K562 (cell line): ENCODE measurements around the gene CEP120. TPM values are rescaled to one million over a fixed set of nuclear protein-coding genes. Genes with fewer than 3 reads are reported as not detected.

Experiments used
- SOX6 ChIP-seq: fragments of 450-650 bp; IDR thresholded peaks from 2 replicates; pipeline ENCODE4 v1.6.1; 2014; ENCODE audit warnings: mild to moderate bottlenecking
- polyA plus RNA-seq, 8 experiments: library from polyadenylated mRNA; depleted of rRNA in 4 of 8; stranded (reverse) in 5 of 8; unstranded in 3 of 8; fragments of >200 nt; fragmentation: Nextera tagmentation in 2 of 8; fragmentation: Illumina TruSeq in 1 of 8; extraction: Ambion mirVana in 2 of 8; extraction: Trizol in 1 of 8; gene quantifications; 2 replicates each; pipeline versions ENCODE4 v1.2.1 to v1.2.3, GENCODE V29; 2011 to 2014; ENCODE audit warnings: inconsistent platforms in 1 of 8, missing spikeins in 1 of 8
- total RNA-seq, 7 experiments: library from RNA; depleted of rRNA in 6 of 7; stranded (reverse); fragments of >200 nt in 6 of 7; fragmentation: Illumina TruSeq in 2 of 7; extraction: Trizol in 2 of 7; gene quantifications; 2 replicates each; pipeline versions ENCODE4 v1.2.1 to v1.2.3, GENCODE V29; 2011 to 2021; ENCODE audit warnings: low replicate concordance in 1 of 7
- TF ChIP-seq, protein P1 (sequence below): sonication (generic); formaldehyde crosslinking; IDR thresholded peaks from 2 replicates; pipeline ENCODE4 v1.8.0; 2022; ENCODE audit warnings: mild to moderate bottlenecking, missing genetic modification reagents, borderline replicate concordance
- TF ChIP-seq, protein P2 (sequence below), 2 experiments: fragments of 450-650 bp; IDR thresholded peaks; 2 replicates each; pipeline ENCODE4 v1.6.1; 2016
- TF ChIP-seq, protein P3 (sequence below), 3 experiments: IDR thresholded peaks in 2 of 3; conservative IDR thresholded peaks in 1 of 3; 2 replicates each; pipeline ENCODE4 v1.5.1; 2011 to 2012; ENCODE audit warnings: low read length in 3 of 3, mild to moderate bottlenecking in 3 of 3, control low read depth in 2 of 3, improper control_type of control experiment in 1 of 3, inconsistent platforms in 1 of 3, low read depth in 1 of 3, mixed read lengths in 1 of 3, moderate library complexity in 1 of 3; ENCODE audit not compliant: insufficient read depth in 2 of 3

Gene CEP120
- total and polyA plus RNA-seq, 9 of the 15 experiments (the other 6 are each of a cell fraction or from before 2014, with no cell fraction given), result 3.3 to 24.9 (median 14.4) TPM

DNA sequence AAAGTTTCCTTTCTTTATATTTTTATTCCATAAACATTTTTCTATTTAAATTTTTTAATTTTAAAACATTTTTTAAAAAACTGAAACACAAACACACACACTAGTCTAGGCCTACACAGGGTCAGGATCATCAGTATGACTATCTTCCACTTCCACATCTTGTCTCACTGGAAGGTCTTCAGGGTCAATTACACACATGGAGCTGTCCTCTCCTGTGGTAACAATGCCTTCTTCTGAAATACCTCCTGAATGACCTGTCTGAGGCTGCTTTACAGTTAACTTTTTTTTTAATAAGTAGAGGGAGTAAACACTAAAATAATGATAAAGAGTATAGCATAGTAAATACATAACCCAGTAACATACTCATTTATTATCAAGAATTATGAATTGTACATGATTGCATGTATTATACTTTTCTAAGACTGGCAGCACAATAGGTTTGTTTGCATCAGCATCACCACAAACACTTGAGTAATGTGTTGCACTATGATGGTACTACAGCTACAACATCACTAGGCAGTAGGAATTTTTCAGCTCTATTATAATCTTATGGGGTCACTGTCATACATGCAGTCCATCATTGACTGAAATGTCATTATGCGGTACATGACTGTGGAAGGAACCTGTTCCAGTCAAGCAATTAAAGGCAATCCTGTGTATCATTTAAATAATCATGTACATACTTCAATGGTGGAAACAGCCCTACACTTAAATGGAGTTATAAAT, 17.4 kb upstream of the CEP120 start (continued):
- TF ChIP-seq, protein P1, sequence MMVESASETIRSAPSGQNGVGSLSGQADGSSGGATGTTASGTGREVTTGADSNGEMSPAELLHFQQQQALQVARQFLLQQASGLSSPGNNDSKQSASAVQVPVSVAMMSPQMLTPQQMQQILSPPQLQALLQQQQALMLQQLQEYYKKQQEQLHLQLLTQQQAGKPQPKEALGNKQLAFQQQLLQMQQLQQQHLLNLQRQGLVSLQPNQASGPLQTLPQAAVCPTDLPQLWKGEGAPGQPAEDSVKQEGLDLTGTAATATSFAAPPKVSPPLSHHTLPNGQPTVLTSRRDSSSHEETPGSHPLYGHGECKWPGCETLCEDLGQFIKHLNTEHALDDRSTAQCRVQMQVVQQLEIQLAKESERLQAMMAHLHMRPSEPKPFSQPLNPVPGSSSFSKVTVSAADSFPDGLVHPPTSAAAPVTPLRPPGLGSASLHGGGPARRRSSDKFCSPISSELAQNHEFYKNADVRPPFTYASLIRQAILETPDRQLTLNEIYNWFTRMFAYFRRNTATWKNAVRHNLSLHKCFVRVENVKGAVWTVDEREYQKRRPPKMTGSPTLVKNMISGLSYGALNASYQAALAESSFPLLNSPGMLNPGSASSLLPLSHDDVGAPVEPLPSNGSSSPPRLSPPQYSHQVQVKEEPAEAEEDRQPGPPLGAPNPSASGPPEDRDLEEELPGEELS, result no peak
- no peak for TF ChIP-seq SOX6
- TF ChIP-seq, protein P2, sequence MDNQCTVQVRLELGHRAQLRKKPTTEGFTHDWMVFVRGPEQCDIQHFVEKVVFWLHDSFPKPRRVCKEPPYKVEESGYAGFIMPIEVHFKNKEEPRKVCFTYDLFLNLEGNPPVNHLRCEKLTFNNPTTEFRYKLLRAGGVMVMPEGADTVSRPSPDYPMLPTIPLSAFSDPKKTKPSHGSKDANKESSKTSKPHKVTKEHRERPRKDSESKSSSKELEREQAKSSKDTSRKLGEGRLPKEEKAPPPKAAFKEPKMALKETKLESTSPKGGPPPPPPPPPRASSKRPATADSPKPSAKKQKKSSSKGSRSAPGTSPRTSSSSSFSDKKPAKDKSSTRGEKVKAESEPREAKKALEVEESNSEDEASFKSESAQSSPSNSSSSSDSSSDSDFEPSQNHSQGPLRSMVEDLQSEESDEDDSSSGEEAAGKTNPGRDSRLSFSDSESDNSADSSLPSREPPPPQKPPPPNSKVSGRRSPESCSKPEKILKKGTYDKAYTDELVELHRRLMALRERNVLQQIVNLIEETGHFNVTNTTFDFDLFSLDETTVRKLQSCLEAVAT (IDR thresholded peaks at IDR 0.05), result no peak
- TF ChIP-seq, protein P3, sequence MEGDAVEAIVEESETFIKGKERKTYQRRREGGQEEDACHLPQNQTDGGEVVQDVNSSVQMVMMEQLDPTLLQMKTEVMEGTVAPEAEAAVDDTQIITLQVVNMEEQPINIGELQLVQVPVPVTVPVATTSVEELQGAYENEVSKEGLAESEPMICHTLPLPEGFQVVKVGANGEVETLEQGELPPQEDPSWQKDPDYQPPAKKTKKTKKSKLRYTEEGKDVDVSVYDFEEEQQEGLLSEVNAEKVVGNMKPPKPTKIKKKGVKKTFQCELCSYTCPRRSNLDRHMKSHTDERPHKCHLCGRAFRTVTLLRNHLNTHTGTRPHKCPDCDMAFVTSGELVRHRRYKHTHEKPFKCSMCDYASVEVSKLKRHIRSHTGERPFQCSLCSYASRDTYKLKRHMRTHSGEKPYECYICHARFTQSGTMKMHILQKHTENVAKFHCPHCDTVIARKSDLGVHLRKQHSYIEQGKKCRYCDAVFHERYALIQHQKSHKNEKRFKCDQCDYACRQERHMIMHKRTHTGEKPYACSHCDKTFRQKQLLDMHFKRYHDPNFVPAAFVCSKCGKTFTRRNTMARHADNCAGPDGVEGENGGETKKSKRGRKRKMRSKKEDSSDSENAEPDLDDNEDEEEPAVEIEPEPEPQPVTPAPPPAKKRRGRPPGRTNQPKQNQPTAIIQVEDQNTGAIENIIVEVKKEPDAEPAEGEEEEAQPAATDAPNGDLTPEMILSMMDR (IDR thresholded peaks at IDR 0.05 in 2 of 3, conservative IDR thresholded peaks at IDR 0.05 in 1 of 3; ENCODE audit: insufficient read depth in 2 of 3, low read depth in 1 of 3, low read length in 3 of 3), result no peak
